G401 (cell line): Measurements from ENCODE around the gene DGKQ. TPM values are rescaled to one million over a fixed set of nuclear protein-coding genes. Genes with fewer than 3 reads are reported as not detected.

Source experiments
- DNase-seq: peaks from one replicate; pipeline ENCODE4 v3.0.0-alpha.2; 2015; ENCODE audit warnings: low spot score
- in situ Hi-C: cut with HindIII; loops from 2 replicates; pipeline ENCODE4 v1.10.0; 2016; ENCODE audit warnings: low sequenced_read_pairs, mixed read lengths
- total RNA-seq: library from RNA; depleted of rRNA; stranded (reverse); fragments of >200 nt; shearing (Covaris generic); gene quantifications from 2 replicates; pipeline ENCODE4 v1.2.3, GENCODE V29; 2014

Gene DGKQ
- total RNA-seq, 1 experiment from 2014 or later, result 11.0 TPM

DNA sequence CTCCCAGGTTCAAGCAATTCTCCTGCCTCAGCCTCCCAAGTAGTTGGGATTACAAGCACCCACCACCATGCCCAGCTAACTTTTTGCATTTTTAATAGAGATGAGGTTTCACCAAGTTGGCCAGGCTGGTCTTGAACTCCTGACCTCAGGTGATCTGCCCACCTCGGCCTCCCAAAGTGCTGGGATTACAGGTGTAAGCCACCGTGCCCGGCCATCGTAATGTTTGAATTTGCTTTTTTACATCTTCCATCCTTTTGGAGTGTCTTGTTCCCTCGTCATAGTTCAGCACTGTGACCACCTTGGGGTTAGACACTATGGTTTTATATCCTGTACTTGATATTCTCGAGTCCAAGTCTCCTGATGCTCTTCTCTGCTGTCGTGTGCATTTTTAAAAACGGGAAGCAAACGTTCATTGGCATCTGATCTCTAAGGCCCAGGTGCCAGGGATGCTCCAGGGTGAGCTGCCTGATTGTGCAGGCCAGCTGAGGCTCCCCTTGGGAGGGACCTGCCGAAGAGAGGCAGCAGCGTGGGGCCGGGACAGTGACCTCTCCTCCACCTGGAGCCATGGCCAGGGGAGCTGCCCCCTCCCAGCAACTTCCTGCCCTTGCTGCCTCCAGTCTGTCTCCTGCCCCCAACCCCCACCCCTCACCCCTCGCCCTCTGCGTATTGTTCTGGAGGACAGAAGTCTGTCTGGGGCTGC is 16.7 kb downstream of the DGKQ start:
- in situ Hi-C loops, result no loop called here
- no peak for DNase-seq

DNA sequence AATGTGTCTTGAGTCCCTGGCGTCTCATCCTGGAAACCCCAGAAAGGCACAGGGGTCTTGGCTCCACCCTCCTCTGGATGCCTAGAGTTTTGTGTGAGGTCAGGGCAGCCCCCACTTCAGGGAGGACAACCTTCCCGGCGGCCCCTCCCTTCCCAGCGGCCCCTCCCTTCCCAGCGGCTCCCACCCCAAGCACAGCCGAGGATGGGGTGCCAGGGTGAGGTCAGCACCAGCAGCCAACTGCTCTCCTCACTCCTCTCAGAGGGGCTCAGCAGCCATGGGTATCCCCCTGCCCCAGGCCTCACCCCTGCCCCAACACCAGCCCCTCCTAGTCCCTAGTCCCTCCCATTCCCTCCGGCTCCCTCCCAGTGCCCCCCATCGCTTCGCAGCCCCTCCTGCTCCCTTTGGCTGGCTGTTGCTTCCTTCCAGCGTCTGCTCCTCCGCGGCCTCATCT is 17.4 kb downstream of the DGKQ start:
- no peak for DNase-seq
- in situ Hi-C loops, result no loop called here

DNA sequence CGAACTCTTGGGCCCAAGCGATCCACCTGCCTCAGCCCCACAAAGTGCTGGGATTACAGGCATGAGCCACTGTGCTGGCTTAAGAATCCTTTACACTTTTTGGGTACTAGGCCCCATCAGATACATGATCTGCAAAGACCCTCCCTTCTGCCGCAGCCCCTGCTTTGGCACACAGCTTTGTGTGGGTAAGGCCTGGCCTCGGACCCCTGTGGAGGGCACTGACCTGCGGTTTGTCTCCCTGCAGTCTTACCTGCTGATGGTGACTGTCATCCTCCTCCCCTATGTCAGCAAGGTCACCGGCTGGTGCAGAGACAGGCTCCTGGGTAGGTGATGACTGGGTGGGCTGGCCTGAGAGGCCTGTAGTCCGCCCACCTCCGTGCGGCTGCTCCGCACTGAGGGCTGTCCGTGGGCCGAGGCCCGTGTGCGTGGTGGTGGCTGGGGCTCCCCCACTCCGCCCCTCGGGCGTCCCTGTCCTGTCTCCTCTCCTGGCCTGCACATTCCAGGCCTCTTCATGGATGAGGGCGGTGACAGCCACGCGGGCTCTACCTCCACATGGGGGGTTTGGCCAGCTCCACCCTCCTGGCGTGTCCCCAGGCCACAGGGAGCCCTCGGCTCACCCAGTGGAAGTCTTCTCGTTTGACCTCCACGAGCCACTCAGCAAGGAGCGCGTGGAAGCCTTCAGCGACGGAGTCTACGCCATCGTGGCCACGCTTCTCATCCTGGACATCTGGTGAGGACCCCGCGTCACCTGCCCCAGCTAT is 18.0 kb downstream of the DGKQ start:
- DNase-seq, result no peak
- in situ Hi-C loops, result no loop called here

- no peak for DNase-seq
- in situ Hi-C loops, result no loop called here
These were observed 19.0 kb downstream of the DGKQ start for GRCh38 chr4:954211-955020.

DNA sequence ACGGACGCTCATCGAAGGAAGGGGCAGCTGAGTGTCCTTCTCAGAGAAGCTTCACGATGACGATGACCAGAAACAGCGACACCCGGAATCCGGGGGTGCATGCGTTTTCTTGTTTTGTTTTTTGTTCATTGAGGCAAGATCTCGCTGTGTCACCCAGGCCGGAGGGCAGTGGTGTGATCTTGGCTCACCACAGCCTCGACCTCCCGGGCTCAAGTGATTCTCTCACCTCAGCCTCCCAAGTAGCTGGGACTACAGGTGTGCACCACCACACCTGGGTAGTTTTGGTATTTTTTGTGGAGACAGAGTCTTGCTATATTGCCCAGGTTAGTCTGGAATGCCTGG is 19.8 kb downstream of the DGKQ start:
- in situ Hi-C loops, result no loop called here

GRCh38 chr4:952881-953573 is 20.3 kb downstream of the DGKQ start:
- in situ Hi-C loops, result no loop called here
- no peak for DNase-seq

More for the DNA sequence above, 19.8 kb downstream of the DGKQ start:
- no peak for DNase-seq

DNA sequence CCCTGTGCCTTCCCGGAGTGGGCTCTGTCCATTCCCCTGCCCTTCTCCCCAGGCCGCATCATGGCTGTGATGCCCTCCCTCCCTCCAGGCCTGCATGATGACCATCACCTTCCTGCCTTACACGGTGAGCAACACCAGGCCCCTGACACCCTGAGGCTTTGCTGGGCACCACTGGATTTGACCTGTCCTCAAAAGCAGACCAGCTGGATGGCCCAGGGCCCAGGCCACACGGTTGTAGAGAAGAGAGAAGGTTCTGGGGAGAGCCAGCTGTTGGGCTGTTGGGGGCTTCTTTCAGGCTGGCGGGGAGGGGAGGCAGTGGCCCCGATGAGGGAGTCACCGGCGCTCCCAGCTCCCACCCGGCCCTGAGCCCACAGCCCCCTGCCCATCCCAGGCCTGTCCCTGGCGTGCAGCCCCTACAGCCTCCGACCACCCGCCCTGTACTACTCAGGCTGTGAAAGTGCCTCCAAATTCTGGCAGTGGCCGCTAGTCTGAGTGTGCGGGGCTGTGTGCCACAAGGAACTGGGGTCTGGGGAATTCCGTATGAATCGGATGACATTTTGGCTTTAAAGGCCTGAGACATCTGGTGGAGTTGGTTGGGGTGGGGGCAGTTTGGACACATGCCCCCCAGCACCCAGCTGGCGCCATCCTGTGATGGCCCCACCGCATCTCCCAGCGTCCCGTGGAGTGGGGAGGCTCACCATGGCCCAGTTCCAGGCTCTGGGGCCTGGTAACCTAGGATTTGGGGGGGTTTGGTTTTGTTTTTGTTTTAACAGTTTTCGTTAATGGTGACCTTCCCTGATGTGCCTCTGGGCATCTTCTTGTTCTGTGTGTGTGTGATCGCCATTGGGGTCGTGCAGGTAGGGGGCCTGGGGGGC is 21.5 kb downstream of the DGKQ start:
- in situ Hi-C loops, result no loop called here
- no peak for DNase-seq

DNA sequence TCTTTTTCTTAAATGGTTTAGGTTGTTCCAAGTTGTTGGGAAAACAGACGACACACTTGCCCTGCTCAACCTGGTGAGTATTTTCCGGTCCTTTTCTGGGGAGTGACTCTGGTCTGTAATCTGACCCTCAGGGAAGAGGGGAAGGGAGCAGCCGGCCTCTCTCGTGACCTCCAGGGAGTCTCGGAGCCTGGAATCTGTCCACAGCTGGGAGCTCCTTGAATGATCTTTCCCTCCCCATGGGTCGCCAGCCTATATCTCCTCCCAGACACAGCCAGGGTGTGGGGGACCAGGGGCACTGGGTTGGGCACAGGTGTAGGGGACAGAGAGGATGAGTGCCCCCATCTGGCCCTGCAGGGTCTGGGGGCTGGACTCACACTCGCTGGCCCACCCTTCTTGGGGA is 22.2 kb downstream of the DGKQ start:
- DNase-seq, result no peak
- in situ Hi-C loops, result no loop called here

DNA sequence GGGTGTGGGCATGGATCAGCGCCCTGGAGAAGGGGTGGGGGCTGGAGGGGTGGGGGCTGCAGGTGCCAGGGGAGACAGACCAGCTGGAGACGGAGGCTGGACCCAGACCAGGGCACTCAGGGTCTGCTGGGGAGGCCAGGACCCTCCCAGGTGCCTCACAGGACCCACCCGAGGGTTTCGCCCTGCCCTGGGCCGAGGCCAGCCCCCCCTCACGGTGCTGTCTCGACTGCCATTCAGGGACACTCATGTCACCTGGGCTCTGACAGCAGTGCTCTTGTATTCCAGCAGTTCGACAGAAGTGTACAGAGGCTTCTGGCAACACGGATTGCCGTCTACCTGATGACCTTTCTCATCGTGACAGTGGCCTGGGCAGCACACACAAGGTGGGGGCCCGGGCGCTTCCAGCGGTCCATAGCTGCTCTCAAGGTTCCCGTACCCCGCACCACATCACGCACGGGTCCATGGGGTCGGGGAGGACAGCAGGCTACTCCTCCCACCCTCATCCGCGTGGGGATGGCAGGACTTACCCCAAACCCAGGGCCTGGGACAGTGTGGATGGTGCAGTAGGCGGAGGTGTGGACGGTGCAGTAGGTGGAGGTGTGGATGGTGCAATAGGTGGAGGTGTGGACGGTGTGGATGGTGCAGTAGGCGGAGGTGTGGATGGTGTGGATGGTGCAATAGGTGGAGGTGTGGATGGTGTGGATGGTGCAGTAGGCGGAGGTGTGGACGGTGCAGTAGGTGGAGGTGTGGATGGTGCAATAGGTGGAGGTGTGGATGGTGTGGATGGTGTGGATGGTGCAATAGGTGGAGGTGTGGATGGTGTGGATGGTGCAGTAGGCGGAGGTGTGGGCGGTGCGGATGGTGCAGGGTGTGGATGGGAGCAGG is 23.0 kb downstream of the DGKQ start:
- in situ Hi-C loops, result no loop called here
- no peak for DNase-seq

DNA sequence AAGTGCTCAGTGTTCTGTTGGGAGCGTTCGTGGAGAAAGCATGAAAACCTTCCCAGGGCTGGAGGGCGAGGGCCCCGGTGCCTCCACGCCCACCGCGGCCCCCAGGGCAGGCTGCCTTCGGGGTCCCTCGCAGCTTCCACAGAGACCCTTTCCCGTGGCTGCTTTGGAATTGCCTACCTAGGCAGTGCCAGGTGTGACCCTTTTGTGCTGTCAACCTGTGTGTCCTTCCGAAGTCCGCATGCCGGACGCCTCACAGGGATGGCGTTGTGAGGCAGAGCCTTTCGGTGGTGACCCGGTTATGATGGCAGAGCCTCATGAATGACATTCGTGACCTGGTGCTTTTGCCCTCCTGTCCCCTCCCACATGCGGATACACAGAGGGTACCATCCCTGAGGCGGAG is 23.7 kb downstream of the DGKQ start:
- in situ Hi-C loops, result no loop called here
- DNase-seq, result no peak

- in situ Hi-C loops, result no loop called here
- DNase-seq, result no peak
These were observed 24.5 kb downstream of the DGKQ start for GRCh38 chr4:948936-949300.

DNA sequence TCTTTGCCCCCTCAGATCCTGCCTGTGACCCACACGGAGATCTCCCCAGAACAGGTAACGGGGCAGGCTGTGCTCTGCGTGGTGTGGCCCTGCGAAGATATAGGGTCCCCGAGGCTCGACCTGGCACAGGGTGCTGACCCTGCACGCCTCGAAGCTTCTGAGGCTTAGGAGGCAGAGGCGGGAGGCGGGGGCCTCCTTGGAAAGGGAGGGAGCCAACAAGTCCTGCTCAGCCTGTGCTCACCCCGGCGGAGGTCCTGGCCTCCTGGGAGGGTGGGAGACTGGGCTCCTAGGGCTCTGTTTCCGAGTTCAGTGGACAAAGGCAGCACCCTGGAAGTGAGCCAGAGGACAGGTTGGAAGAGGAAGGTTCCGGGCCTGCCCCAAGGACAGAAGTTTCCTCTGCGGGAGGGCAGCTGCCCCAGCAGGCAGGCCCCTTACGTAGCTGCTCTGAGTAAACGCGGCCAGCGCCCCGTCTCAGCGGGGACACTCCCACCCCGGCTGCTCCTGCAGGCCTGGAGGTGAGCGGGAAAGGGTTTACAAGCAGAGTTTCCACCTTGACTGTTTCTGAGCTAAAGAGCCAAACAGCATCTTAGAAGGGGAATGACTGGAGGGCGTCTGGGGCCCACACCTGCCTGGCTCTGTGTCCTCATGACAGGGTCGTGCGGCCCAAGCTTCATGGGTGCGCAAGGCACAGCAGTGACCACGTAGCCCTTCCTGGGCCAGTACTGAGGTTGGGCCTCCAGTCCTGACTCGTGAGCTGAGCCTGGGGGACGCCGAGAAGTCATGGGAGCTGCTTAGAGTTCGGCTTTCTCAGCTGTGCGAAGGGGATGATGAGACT is 25.1 kb downstream of the DGKQ start:
- DNase-seq, result peak; percentile 76
- in situ Hi-C loops, result no loop called here

DNA sequence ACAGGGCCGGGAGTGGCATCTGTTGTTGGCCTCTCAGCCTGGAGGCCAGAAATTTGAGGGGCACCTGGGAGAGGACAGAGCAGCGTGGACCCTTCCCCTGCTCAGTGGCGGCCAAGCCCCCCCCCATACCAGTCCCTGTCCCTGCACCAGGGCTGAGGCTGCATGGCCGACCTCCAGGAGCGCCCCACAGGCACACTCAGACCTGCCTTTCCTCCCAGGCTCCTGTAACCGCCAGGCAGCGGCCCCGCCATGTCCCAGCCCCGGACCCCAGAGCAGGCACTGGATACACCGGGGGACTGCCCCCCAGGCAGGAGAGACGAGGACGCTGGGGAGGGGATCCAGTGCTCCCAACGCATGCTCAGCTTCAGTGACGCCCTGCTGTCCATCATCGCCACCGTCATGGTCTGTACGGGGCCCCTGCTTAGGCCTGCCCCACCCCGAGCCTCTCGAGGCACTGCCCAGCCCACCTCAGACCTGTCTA is 25.8 kb downstream of the DGKQ start:
- no peak for DNase-seq
- in situ Hi-C loops, result no loop called here

GRCh38 chr4:946517-947471 is 26.6 kb downstream of the DGKQ start:
- DNase-seq, result no peak
- in situ Hi-C loops, result no loop called here

GRCh38 chr4:946103-946450 is 27.3 kb downstream of the DGKQ start:
- in situ Hi-C loops, result no loop called here
- no peak for DNase-seq
